ENCODE measurements around the gene CLEC5A.
"Not testable (repeated sequence)": the region's sequence is repeated elsewhere in the genome, so short reads cannot be mapped to it uniquely, and the experiment has no call there.

Gene CLEC5A

DNA sequence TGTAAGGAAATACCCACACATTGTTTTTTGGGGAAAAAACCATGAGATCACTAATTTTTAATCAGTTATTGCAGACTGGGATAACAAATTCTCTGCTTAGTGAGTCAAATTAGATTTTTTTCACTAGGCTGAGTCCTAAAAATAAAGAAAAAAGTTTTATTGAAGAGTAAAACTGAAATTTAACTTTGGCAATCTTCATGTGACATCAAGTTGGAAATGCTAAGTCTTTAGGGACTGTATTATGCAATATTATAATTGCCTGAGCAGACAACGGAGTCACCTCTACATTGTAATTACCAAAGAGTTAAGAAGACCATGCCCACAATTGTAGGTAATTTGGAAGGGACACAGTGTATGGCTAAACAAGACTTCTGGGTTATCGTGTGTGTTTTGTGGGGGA is 2.2 kb upstream of the CLEC5A start:
- DNase-seq (ENCODE audit: low spot score) = no peak

- DNase-seq (ENCODE audit: low spot score) = no peak
Measured at GRCh38 chr7:141945356-141945755, 1.4 kb downstream of the CLEC5A start.

DNA sequence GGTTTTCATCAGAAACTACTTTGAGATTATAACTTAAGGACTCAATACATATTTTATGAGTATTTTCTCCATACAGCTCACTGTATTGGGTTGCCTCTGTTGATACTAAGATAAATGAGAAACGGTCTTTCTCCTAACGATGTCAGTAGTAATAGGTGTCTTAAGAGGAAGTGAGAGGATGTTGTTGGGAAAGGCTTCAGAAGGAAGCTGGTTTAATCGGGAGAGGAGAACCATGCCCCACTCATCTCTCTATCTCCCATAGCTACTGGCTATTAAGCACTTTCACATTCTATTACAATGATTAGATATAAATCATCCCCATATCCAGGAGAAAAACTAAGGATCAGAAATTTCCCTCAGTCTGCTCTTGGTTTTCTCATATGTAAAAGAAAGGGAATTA is 2.0 kb downstream of the CLEC5A start:
- no peak for DNase-seq (ENCODE audit: low spot score)

DNA sequence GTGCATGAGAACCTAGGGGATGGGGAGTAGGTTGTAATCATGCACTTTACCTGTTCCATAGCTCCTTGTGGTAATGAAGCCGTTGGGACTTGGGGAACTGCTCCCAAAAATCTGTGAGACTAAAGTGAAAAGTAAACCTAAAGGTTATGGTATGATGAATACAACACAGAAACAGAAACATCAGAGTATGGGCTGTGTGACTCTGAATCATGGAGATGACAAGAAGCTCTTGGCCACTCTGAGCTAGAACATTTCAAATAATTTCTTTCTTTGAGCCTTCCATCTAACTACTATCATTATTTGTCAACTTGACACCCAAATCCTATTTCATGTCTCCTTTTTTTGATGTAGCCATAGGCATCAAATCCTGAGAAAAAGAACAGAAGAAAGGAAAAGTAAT is 2.9 kb downstream of the CLEC5A start:
- no peak for DNase-seq (ENCODE audit: low spot score)

GRCh38 chr7:141941075-141941474 is 5.7 kb downstream of the CLEC5A start:
- no peak for DNase-seq (ENCODE audit: low spot score)

GRCh38 chr7:141930211-141930610 is 16.6 kb downstream of the CLEC5A start:
- no peak for DNase-seq (ENCODE audit: low spot score)

- no peak for DNase-seq (ENCODE audit: low spot score)
Measured at GRCh38 chr7:141928845-141929195, 18.0 kb downstream of the CLEC5A start.

- no peak for DNase-seq (ENCODE audit: low spot score)
Measured at GRCh38 chr7:141928146-141928844, 18.5 kb downstream of the CLEC5A start.

- DNase-seq (ENCODE audit: low spot score) = no peak
Measured at GRCh38 chr7:141920281-141920680, 26.5 kb downstream of the CLEC5A start.

GRCh38 chr7:141916099-141916498 is 30.7 kb downstream of the CLEC5A start, which contains the start of gene OR9A4:
Gene OR9A4, plus strand, starts transcription at chr7:141916399. Its CDS starts 2,477 bp downstream, at chr7:141918876.
- DNase-seq (ENCODE audit: low spot score) = no peak

- DNase-seq (ENCODE audit: low spot score) = no peak
Measured at GRCh38 chr7:141915565-141915964, 31.2 kb downstream of the CLEC5A start.

DNA sequence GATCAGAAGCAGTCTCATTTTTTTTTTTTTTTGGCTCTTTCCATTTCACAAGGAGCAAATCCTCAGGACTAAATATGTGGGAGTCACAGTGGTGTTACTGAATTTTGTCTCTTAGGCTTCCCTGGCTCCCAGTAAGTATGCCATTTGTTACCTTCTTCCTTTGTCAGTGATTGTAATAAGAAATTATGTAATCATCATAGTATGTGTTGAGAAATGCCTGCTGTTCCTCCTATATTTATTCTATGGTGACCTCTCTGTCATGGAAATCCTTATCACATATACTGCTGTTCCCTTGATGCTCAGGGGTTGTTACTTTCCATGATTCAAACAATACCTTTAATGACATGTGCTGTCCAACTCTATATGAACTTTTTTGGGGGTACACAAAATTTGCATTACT is 35.4 kb downstream of the CLEC5A start:
- DNase-seq (ENCODE audit: low spot score) = no peak

GRCh38 chr7:141906285-141906684 is 40.5 kb downstream of the CLEC5A start:
- no peak for DNase-seq (ENCODE audit: low spot score)

GRCh38 chr7:141899366-141899765 is 47.4 kb downstream of the CLEC5A start:
- DNase-seq (ENCODE audit: low spot score) = not testable (repeated sequence)

- DNase-seq (ENCODE audit: low spot score) = no peak
Measured at GRCh38 chr7:141891336-141891735, 55.4 kb downstream of the CLEC5A start.

GRCh38 chr7:141889321-141889720 is 57.5 kb downstream of the CLEC5A start:
- DNase-seq (ENCODE audit: low spot score) = no peak

- no peak for DNase-seq (ENCODE audit: low spot score)
Measured at GRCh38 chr7:141884539-141885225, 62.1 kb downstream of the CLEC5A start.

- no peak for DNase-seq (ENCODE audit: low spot score)
Measured at GRCh38 chr7:141880960-141881359, 65.8 kb downstream of the CLEC5A start.

GRCh38 chr7:141877365-141877764 is 69.4 kb downstream of the CLEC5A start:
- DNase-seq (ENCODE audit: low spot score) = no peak

All from Ammon's horn (tissue), 1 donor.